ENCODE measurements around the gene FBXW11.
"Not testable (repeated sequence)": the region's sequence is repeated elsewhere in the genome, so short reads cannot be mapped to it uniquely, and the experiment has no call there.

FBXW11 gene

GRCh38 chr5:172020110-172020786 lies 13.8 kb upstream of the FBXW11 start:
- DNase-seq: not testable (repeated sequence)

GRCh38 chr5:172015346-172015745 lies 8.9 kb upstream of the FBXW11 start:
- no peak for DNase-seq

GRCh38 chr5:172010278-172010677 lies 3.8 kb upstream of the FBXW11 start:
- DNase-seq: no peak

- no peak for DNase-seq
Observed at GRCh38 chr5:172009536-172010270, 3.3 kb upstream of the FBXW11 start.

GRCh38 chr5:172008689-172009141 lies 2.3 kb upstream of the FBXW11 start:
- no peak for DNase-seq

GRCh38 chr5:172008111-172008455 lies 1.6 kb upstream of the FBXW11 start:
- no peak for DNase-seq

- peak in 10 of 56 donors; percentile 22 to 62 (median 46) for DNase-seq
Observed at GRCh38 chr5:172007175-172008110, 1.0 kb upstream of the FBXW11 start.

- peak in 31 of 56 donors; percentile 14 to 75 (median 40) for DNase-seq
Observed at GRCh38 chr5:172005708-172006320, 624 bp downstream of the FBXW11 start.

GRCh38 chr5:172004824-172005237 lies 1.6 kb downstream of the FBXW11 start:
- no peak for DNase-seq

GRCh38 chr5:172003746-172004145 lies 2.7 kb downstream of the FBXW11 start:
- no peak for DNase-seq

- no peak for DNase-seq
Observed at GRCh38 chr5:172002840-172003512, 3.5 kb downstream of the FBXW11 start.

GRCh38 chr5:172002310-172002709 lies 4.1 kb downstream of the FBXW11 start:
- DNase-seq: no peak

GRCh38 chr5:171999877-172000276 lies 6.6 kb downstream of the FBXW11 start:
- DNase-seq: no peak

- DNase-seq: no peak
Observed at GRCh38 chr5:171999100-171999499, 7.3 kb downstream of the FBXW11 start.

- no peak for DNase-seq
Observed at GRCh38 chr5:171997011-171997410, 9.4 kb downstream of the FBXW11 start.

GRCh38 chr5:171992813-171993212 lies 13.6 kb downstream of the FBXW11 start:
- no peak for DNase-seq

GRCh38 chr5:171992305-171992704 lies 14.1 kb downstream of the FBXW11 start:
- DNase-seq: no peak

GRCh38 chr5:171990713-171991015 lies 15.8 kb downstream of the FBXW11 start:
- DNase-seq: no peak

GRCh38 chr5:171989946-171990712 lies 16.3 kb downstream of the FBXW11 start:
- DNase-seq: no peak

- DNase-seq: no peak
Observed at GRCh38 chr5:171989276-171989675, 17.2 kb downstream of the FBXW11 start.

Measured in amygdala (tissue), 56 donors.